Activated T-helper 17 cell treated with anti-CD3 and anti-CD28 coated beads, Interleukin-2, amount 50 U/mL, for 72 hours (primary cell): ENCODE results near the gene HPF1. TPM values are rescaled to one million over a fixed set of nuclear protein-coding genes. Genes with fewer than 3 reads are reported as not detected.
"Not testable (repeated sequence)": the region's sequence is repeated elsewhere in the genome, so short reads cannot be mapped to it uniquely, and the experiment has no call there.

Experiments
- ATAC-seq: fragments of 150-1000 bp; cut with Tn5 transposase; replicated peaks from 2 replicates; pipeline ENCODE4 v1.10.0; 2021; ENCODE audit warnings: mild to moderate bottlenecking, moderate library complexity
- H3K27ac Mint-ChIP-seq: one replicate; pipeline ENCODE4 v1.8.0; 2022; ENCODE audit warnings: mixed read lengths
- H3K27me3 Mint-ChIP-seq: one replicate; pipeline ENCODE4 v1.8.0; 2022; ENCODE audit warnings: mixed read lengths
- H3K36me3 Mint-ChIP-seq: one replicate; pipeline ENCODE4 v1.8.0; 2022; ENCODE audit warnings: low read depth, mild to moderate bottlenecking, mixed read lengths
- H3K4me1 Mint-ChIP-seq: one replicate; pipeline ENCODE4 v1.8.0; 2022; ENCODE audit warnings: mixed read lengths
- H3K4me3 Mint-ChIP-seq: one replicate; pipeline ENCODE4 v1.8.0; 2022; ENCODE audit warnings: mild to moderate bottlenecking, mixed read lengths
- H3K9me3 Mint-ChIP-seq: one replicate; pipeline ENCODE4 v1.8.0; 2022; ENCODE audit warnings: mixed read lengths
- total RNA-seq, 2 donors: library from RNA; stranded (reverse); gene quantifications; one replicate each; pipeline ENCODE4 v1.2.3, GENCODE V29; 2022

Gene HPF1
- 10 to 100 TPM; 19.0 to 27.0 TPM for total RNA-seq

GRCh38 chr4:169757575-169758184 is at the start of gene HPF1:
Gene HPF1, minus strand, starts transcription at chr4:169757944. Its CDS starts 67 bp downstream, at chr4:169757877.
- ATAC-seq: peak; percentile 92
- H3K4me3 Mint-ChIP-seq: peak within 1 kb of the TSS; percentile 96
- H3K4me1 Mint-ChIP-seq: peaks cover 16% of the 10 kb centered on the region
- H3K9me3 Mint-ChIP-seq: no peaks in the 10 kb centered on the region
- no peaks in the 10 kb centered on the region for H3K27me3 Mint-ChIP-seq
- H3K36me3 Mint-ChIP-seq: peaks cover 11% of the 10 kb centered on the region
- H3K27ac Mint-ChIP-seq: peak within 1 kb of the TSS; percentile 91

DNA sequence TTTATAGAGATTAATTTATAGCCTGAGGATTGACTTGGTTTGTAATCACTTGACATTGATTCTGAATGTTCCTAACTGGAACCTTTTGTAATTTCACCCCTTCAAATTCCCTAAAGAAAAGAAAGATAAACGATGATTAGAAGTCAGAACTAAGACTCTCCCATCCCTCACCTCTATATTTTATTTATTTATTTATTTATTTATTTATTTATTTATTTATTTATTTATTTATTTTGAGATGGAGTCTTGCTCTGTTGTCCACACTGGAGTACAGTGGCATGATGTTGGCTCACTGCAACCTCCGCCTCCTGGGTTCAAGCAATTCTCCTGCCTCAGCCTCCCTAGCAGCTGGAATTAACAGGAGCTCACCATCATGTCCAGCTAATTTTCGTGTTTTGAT is 49.0 kb upstream of the HPF1 start:
- H3K9me3 Mint-ChIP-seq, H3K4me1 Mint-ChIP-seq, ATAC-seq, H3K4me3 Mint-ChIP-seq, H3K36me3 Mint-ChIP-seq, H3K27ac Mint-ChIP-seq: not testable (repeated sequence)
- peaks cover 14% of the 10 kb centered on the region for H3K27me3 Mint-ChIP-seq

DNA sequence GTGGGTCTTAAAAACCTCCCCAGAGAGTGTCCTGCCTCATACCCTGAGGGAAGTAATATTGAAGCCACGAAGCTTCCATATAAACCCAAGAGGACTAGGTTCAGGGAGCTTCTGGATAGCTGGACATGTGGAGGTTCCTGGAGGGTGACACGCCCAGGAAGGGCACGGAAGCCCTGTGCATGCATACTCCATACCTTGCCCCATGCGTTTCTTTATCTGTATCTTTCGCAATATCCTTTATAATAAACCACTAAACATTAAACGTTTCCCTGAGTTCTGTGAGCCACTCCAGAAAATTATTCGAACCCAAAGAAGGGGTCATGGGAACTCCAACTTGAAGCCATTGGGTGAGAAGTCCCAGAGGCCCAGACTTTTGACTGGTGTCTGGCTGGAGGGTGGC is 45.7 kb upstream of the HPF1 start:
- Mint-ChIP-seq H3K27me3 (peaks cover 14% of the 10 kb centered on the region), H3K9me3 (no peaks in the 10 kb centered on the region), H3K4me3 (no peak overlapping the region), H3K4me1 (no peaks in the 10 kb centered on the region), H3K27ac (no peak overlapping the region), H3K36me3 (no peaks in the 10 kb centered on the region)
- no peak for ATAC-seq

DNA sequence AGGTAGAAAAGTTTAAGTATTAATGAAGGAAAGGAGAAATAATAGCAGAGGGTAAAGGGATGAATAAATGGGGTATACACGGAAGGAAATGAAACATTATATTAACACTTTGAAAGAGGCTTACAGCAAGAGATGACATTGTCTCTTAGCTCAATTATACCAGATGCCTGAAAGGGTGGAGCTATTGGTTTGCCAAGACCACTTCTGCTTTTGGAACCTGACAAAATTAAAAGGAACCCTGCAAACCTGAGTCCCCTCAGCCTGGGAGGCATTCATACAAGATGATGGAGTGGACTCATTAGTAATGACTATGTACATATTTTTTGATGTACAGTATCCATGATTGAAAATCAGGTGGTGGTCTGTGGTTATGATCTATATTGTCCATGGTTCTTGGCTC is 45.1 kb upstream of the HPF1 start:
- Mint-ChIP-seq H3K4me3 (no peak overlapping the region), H3K27ac (no peak overlapping the region), H3K36me3 (no peaks in the 10 kb centered on the region), H3K9me3 (no peaks in the 10 kb centered on the region), H3K4me1 (no peaks in the 10 kb centered on the region), H3K27me3 (peaks cover 14% of the 10 kb centered on the region)
- no peak for ATAC-seq

DNA sequence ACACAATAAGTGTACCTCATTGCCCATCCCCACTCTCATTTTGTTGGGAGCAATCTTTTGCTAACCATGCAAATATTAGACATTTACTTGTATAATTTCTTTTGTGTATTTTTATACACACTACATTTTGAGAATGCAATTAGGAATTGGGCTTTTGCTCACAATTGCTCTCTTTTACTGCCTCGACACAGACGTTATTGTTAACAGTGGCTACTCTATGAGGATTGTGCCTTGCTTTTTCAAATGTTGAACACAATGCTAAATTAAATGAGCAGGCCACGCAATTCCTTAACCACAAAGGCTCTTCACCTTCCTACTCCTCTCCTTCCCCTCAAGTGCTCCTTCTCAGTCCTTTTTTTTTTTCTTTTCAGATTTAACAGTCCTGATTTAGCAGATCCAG is 42.8 kb upstream of the HPF1 start:
- Mint-ChIP-seq H3K27me3 (peaks cover 9% of the 10 kb centered on the region), H3K36me3 (no peaks in the 10 kb centered on the region), H3K4me1 (no peaks in the 10 kb centered on the region), H3K27ac (no peak overlapping the region), H3K4me3 (no peak overlapping the region), H3K9me3 (no peaks in the 10 kb centered on the region)
- no peak for ATAC-seq

GRCh38 chr4:169799260-169799659 is 41.5 kb upstream of the HPF1 start:
- no peak overlapping the region for H3K4me3 Mint-ChIP-seq
- ATAC-seq: no peak
- H3K9me3 Mint-ChIP-seq: no peaks in the 10 kb centered on the region

GRCh38 chr4:169795585-169795984 is 37.8 kb upstream of the HPF1 start:
- ATAC-seq: peak; percentile 26
- peaks cover 23% of the 10 kb centered on the region for H3K27me3 Mint-ChIP-seq
- H3K36me3 Mint-ChIP-seq: no peaks in the 10 kb centered on the region
- H3K9me3 Mint-ChIP-seq: no peaks in the 10 kb centered on the region
- H3K27ac Mint-ChIP-seq: no peak overlapping the region
- no peak overlapping the region for H3K4me3 Mint-ChIP-seq
- no peaks in the 10 kb centered on the region for H3K4me1 Mint-ChIP-seq

More at GRCh38 chr4:169799260-169799659, 41.5 kb upstream of the HPF1 start:
- Mint-ChIP-seq H3K36me3 (no peaks in the 10 kb centered on the region), H3K4me1 (no peaks in the 10 kb centered on the region), H3K27me3 (peaks cover 9% of the 10 kb centered on the region), H3K27ac (no peak overlapping the region)

- peak; percentile 21 for ATAC-seq
- no peaks in the 10 kb centered on the region for H3K36me3 Mint-ChIP-seq
- no peaks in the 10 kb centered on the region for H3K4me1 Mint-ChIP-seq
- no peaks in the 10 kb centered on the region for H3K9me3 Mint-ChIP-seq
- H3K4me3 Mint-ChIP-seq: peak overlapping the region; percentile 38
- H3K27me3 Mint-ChIP-seq: peaks cover 53% of the 10 kb centered on the region
- no peak overlapping the region for H3K27ac Mint-ChIP-seq
These were observed 33.9 kb upstream of the HPF1 start for GRCh38 chr4:169791527-169792156.

DNA sequence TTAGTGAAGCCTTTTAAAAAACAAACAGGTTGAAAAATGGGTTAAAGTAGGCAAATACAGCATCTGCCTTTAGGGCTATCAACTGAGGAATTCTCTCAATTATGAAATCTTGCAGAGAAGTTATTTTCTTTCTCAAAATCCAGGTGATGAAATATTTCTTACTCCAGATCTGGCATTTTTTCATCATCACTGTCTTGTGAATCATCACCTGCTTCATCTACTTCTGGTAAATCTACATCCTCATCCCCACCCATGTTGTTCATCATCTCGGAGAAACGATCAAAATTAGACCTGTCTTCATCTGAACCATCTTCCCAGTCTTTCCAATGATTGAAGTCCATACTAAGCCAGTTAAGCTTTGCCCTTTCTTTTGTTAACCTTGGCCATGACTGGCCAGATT is 33.3 kb upstream of the HPF1 start:
- no peaks in the 10 kb centered on the region for H3K4me1 Mint-ChIP-seq
- no peak for ATAC-seq
- H3K27ac Mint-ChIP-seq: no peak overlapping the region
- H3K27me3 Mint-ChIP-seq: peaks cover 59% of the 10 kb centered on the region
- no peaks in the 10 kb centered on the region for H3K9me3 Mint-ChIP-seq
- H3K36me3 Mint-ChIP-seq: no peaks in the 10 kb centered on the region
- peak overlapping the region; percentile 38 for H3K4me3 Mint-ChIP-seq

GRCh38 chr4:169774466-169775445 is 17.0 kb upstream of the HPF1 start:
- Mint-ChIP-seq H3K36me3 (no peaks in the 10 kb centered on the region), H3K4me1 (no peaks in the 10 kb centered on the region), H3K9me3 (no peaks in the 10 kb centered on the region), H3K27me3 (peaks cover 23% of the 10 kb centered on the region), H3K27ac (no peak overlapping the region), H3K4me3 (peak overlapping the region; percentile 25)
- ATAC-seq: no peak

DNA sequence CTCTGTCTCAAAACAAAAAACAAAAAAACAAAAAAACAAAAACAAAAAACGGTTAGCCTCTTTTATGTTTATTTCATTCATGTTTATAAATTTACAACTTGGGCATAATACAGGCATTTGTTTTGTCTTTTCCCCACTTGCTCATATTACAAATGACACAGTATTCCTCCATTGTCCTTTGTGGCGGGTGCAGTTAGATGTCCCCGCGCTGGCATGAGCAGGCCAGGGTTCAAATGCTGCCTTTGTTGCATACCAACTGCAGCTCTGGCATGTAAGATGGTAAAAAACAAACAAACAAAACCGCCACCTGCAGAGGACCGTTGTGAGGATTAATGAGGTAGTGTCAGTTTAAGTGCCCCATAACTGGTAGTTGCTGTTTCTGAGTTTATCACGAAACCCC is 16.1 kb upstream of the HPF1 start:
- no peaks in the 10 kb centered on the region for H3K36me3 Mint-ChIP-seq
- H3K4me1 Mint-ChIP-seq: no peaks in the 10 kb centered on the region
- H3K27me3 Mint-ChIP-seq: peaks cover 23% of the 10 kb centered on the region
- ATAC-seq: no peak
- no peaks in the 10 kb centered on the region for H3K9me3 Mint-ChIP-seq
- H3K4me3 Mint-ChIP-seq: no peak overlapping the region
- no peak overlapping the region for H3K27ac Mint-ChIP-seq

GRCh38 chr4:169771556-169772080 is 13.9 kb upstream of the HPF1 start:
- H3K4me1 Mint-ChIP-seq, ATAC-seq, H3K27ac Mint-ChIP-seq, H3K9me3 Mint-ChIP-seq, H3K36me3 Mint-ChIP-seq, H3K4me3 Mint-ChIP-seq: not testable (repeated sequence)
- H3K27me3 Mint-ChIP-seq: peaks cover 19% of the 10 kb centered on the region

- Mint-ChIP-seq H3K27me3 (peaks cover 12% of the 10 kb centered on the region), H3K36me3 (no peaks in the 10 kb centered on the region), H3K27ac (no peak overlapping the region), H3K9me3 (no peaks in the 10 kb centered on the region), H3K4me3 (no peak overlapping the region), H3K4me1 (no peaks in the 10 kb centered on the region)
- no peak for ATAC-seq
These were observed 12.7 kb upstream of the HPF1 start for GRCh38 chr4:169770416-169770815.

DNA sequence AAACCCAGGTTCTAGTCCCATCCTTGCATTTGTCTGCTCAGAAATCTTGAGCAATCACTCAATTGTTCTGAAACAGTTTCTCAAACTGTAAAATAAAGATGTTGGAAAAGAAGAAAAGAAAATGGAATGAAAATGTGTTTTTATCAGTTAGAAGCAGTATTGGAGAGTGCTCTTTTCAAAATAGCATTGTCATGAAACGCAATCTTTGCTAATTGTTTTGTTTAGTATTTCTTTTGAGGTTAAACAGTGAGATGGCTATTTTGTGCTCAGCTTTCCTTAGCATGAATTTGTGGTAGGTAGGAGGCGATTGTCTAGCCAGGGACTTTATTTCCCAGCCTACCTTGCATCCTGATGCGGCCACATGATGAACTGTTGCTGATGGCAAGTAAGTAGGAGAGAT is 10.6 kb upstream of the HPF1 start:
- no peak overlapping the region for H3K4me3 Mint-ChIP-seq
- H3K4me1 Mint-ChIP-seq: no peaks in the 10 kb centered on the region
- ATAC-seq: no peak
- peaks cover 4% of the 10 kb centered on the region for H3K27me3 Mint-ChIP-seq
- H3K27ac Mint-ChIP-seq: no peak overlapping the region
- no peaks in the 10 kb centered on the region for H3K9me3 Mint-ChIP-seq
- H3K36me3 Mint-ChIP-seq: no peaks in the 10 kb centered on the region
